Endothelial cell of umbilical vein (primary cell): Measurements from ENCODE around the gene METTL5. TPM values are rescaled to one million over a fixed set of nuclear protein-coding genes. Genes with fewer than 3 reads are reported as not detected.

ENCODE experiments used
- BruUV-seq: library from RNA; stranded (reverse); fragments of 400-500 nt; replicated peaks from 2 replicates; lab custom pipeline; 2021; lab: Mats Ljungman, UMichigan
- CTCF ChIA-PET: fragments of 300-600, 350-600 bp; sonication (Branson Sonifier 250); formaldehyde crosslinking; loops from one replicate; lab custom pipeline; 2021; ENCODE audit warnings: antibody characterized with exemption, inconsistent platforms; lab: Charles Lee
- POLR2A ChIA-PET: fragments of 300-600, 350-600 bp; sonication (Branson Sonifier 250); formaldehyde crosslinking; loops from one replicate; lab custom pipeline; 2021; ENCODE audit warnings: antibody characterized with exemption, inconsistent platforms; lab: Charles Lee
- DNase-seq: peaks from one replicate; pipeline ENCODE4 v3.0.0-alpha.2; 2011; ENCODE audit warnings: low read depth, low spot score
- FAIRE-seq: peaks from 2 replicates; lab custom pipeline; 2011; peaks lifted over from hg19 to GRCh38; lab: Jason Lieb, UNC
- H2AFZ ChIP-seq: 2 replicates; pipeline ENCODE4 v1.6.0; 2012; ENCODE audit warnings: low read depth, low read length, control low read depth, inconsistent platforms
- H3K27ac ChIP-seq: 2 replicates; pipeline ENCODE4 v1.5.1; 2011; ENCODE audit warnings: low read depth, mild to moderate bottlenecking, control low read depth, low read length, moderate library complexity; ENCODE audit not compliant: insufficient read depth
- H3K27me3 ChIP-seq, 2 experiments: 2 replicates each; pipeline versions ENCODE4 v1.6.0 to v1.6.1; 2011; ENCODE audit warnings: low read length in 2 of 2, mixed read lengths in 1 of 2; ENCODE audit not compliant: control insufficient read depth in 2 of 2, insufficient read depth in 2 of 2
- H3K36me3 ChIP-seq, 2 experiments: 2 replicates in 1 of 2; 3 replicates in 1 of 2; pipeline ENCODE4 v1.5.1; 2011; ENCODE audit warnings: low read length in 2 of 2, mild to moderate bottlenecking in 1 of 2, moderate library complexity in 1 of 2; ENCODE audit not compliant: control insufficient read depth in 2 of 2, insufficient read depth in 2 of 2; ENCODE audit errors: extremely low read depth in 1 of 2
- H3K4me1 ChIP-seq: 3 replicates; pipeline ENCODE4 v1.5.1; 2011; ENCODE audit warnings: mild to moderate bottlenecking, low read length; ENCODE audit not compliant: control insufficient read depth, insufficient read depth; ENCODE audit errors: extremely low read depth
- H3K4me2 ChIP-seq: 2 replicates; pipeline ENCODE4 v1.6.1; 2011; ENCODE audit warnings: low read length, control low read depth, mixed read lengths; ENCODE audit not compliant: insufficient read depth
- H3K4me3 ChIP-seq, 3 experiments: fragments of 200-600 bp in 1 of 3; sonication (generic), shearing (Covaris generic) in 1 of 3; replicated peaks in 1 of 3; 2 replicates each; pipeline ENCODE4 v1.5.1; 2011 to 2016; ENCODE audit warnings: control low read depth in 3 of 3, low read length in 3 of 3, mild to moderate bottlenecking in 2 of 3, inconsistent platforms in 1 of 3, low read depth in 1 of 3, moderate library complexity in 1 of 3; ENCODE audit not compliant: insufficient read depth in 1 of 3
- H3K79me2 ChIP-seq: 2 replicates; pipeline ENCODE4 v1.6.0; 2012; ENCODE audit warnings: low read length, inconsistent platforms; ENCODE audit not compliant: control insufficient read depth, insufficient read depth
- H3K9ac ChIP-seq: replicated peaks from 2 replicates; pipeline ENCODE3; 2011; ENCODE audit warnings: low read length, control low read depth; ENCODE audit not compliant: insufficient read depth; ENCODE audit errors: extremely low read depth
- H3K9me1 ChIP-seq: replicated peaks from 3 replicates; pipeline ENCODE4 v1.6.0; 2011; ENCODE audit warnings: mild to moderate bottlenecking, low read length; ENCODE audit not compliant: control insufficient read depth, insufficient read depth; ENCODE audit errors: extremely low read depth
- H3K9me3 ChIP-seq: replicated peaks from 2 replicates; pipeline ENCODE4 v1.5.1; 2012; ENCODE audit warnings: low read length, inconsistent platforms; ENCODE audit not compliant: control insufficient read depth, insufficient read depth
- H4K20me1 ChIP-seq: replicated peaks from 2 replicates; pipeline ENCODE3; 2011; ENCODE audit warnings: mild to moderate bottlenecking, low read length; ENCODE audit not compliant: control insufficient read depth, insufficient read depth; ENCODE audit errors: extremely low read depth
- CTCF ChIP-seq, 2 donors: IDR thresholded peaks; 1 replicate in 1 of 2; 2 replicates in 1 of 2; pipeline ENCODE4 v1.5.1; 2011; ENCODE audit warnings: low read length in 2 of 2, mild to moderate bottlenecking in 2 of 2, moderate library complexity in 2 of 2, control low read depth in 1 of 2, inconsistent platforms in 1 of 2, low read depth in 1 of 2; ENCODE audit not compliant: insufficient read depth in 1 of 2; ENCODE audit errors: extremely low read depth in 1 of 2
- EZH2 ChIP-seq: IDR thresholded peaks from 2 replicates; pipeline ENCODE4 v1.6.1; 2012; ENCODE audit warnings: borderline replicate concordance, low read depth, mild to moderate bottlenecking, moderate library complexity, low read length, inconsistent platforms; ENCODE audit not compliant: severe bottlenecking
- FOS ChIP-seq: IDR thresholded peaks from 2 replicates; pipeline ENCODE4 v1.6.1; 2011; ENCODE audit warnings: mild to moderate bottlenecking, low read length, moderate library complexity, borderline replicate concordance; ENCODE audit not compliant: insufficient read depth
- GATA2 ChIP-seq: IDR thresholded peaks from 2 replicates; pipeline ENCODE4 v1.7.0; 2011; ENCODE audit warnings: low read depth, mild to moderate bottlenecking, moderate library complexity, mixed read lengths, low read length; ENCODE audit not compliant: insufficient read length, insufficient read depth
- JUN ChIP-seq: IDR thresholded peaks from 2 replicates; pipeline ENCODE4 v1.6.1; 2011; ENCODE audit warnings: borderline replicate concordance, low read depth; ENCODE audit not compliant: insufficient read length, insufficient read depth
- MYC ChIP-seq: IDR thresholded peaks from one replicate; pipeline ENCODE4 v1.6.1; 2011; ENCODE audit warnings: mild to moderate bottlenecking, low read depth, low read length
- POLR2A ChIP-seq: IDR thresholded peaks from 2 replicates; pipeline ENCODE4 v1.6.1; 2012; ENCODE audit warnings: low read depth, mild to moderate bottlenecking, control low read depth, low read length
- POLR2AphosphoS5 ChIP-seq: IDR thresholded peaks from 2 replicates; pipeline ENCODE4 v1.6.1; 2012; ENCODE audit warnings: low read depth, mild to moderate bottlenecking, control low read depth, low read length, moderate library complexity; ENCODE audit not compliant: insufficient read depth
- dilution Hi-C: fragments of 300-500 bp; cut with MboI; formaldehyde crosslinking; loops from one replicate; pipeline ENCODE4 v1.15.0; 2019; ENCODE audit warnings: low sequenced_read_pairs; ENCODE audit not compliant: extremely low pct_ligation_motif_present
- intact Hi-C: fragments of 100-400 bp; cut with micrococcal nuclease; formaldehyde crosslinking; loops from one replicate; pipeline ENCODE4 v1.10.0; 2022
- polyA plus RNA-seq, 4 experiments: library from polyadenylated mRNA; depleted of rRNA in 3 of 4; stranded (reverse) in 3 of 4; unstranded in 1 of 4; fragments of >200 nt; gene quantifications; 2 replicates each; pipeline versions ENCODE4 v1.2.1 to v1.2.3, GENCODE V29; 2011 to 2012; ENCODE audit warnings: missing spikeins in 1 of 4
- total RNA-seq: library from RNA; stranded (reverse); gene quantifications from 2 replicates; pipeline ENCODE4 v1.2.3, GENCODE V29; 2021
- TF ChIP-seq, protein P1 (sequence below): IDR thresholded peaks from 2 replicates; pipeline ENCODE4 v1.6.1; 2011; ENCODE audit not compliant: insufficient read depth, insufficient read length

Gene METTL5
- total and polyA plus RNA-seq, 2 donors (not counting 3 experiments of a cell fraction or from before 2014, with no cell fraction given): 27.0 to 52.0 TPM

GRCh38 chr2:169808221-169808620, 16.5 kb downstream of the METTL5 start:
- dilution Hi-C loops: no loop called here
- H3K4me2 ChIP-seq: no peak overlapping the region

More at GRCh38 chr2:169808221-169808620, 16.5 kb downstream of the METTL5 start:
- Histone ChIP-seq H3K27ac (no peak overlapping the region), H3K9ac (no peak overlapping the region), H3K4me3 (no peak overlapping the region), H3K9me1 (no peaks in the 10 kb centered on the region), H3K9me3 (no peaks in the 10 kb centered on the region), H3K79me2 (peaks cover 12% of the 10 kb centered on the region), H3K36me3 (peaks cover 10 to 31% of the 10 kb centered on the region in 2 experiments), H3K4me1 (no peaks in the 10 kb centered on the region), H3K27me3 (no peaks in the 10 kb centered on the region), H2AFZ (no peak overlapping the region), H4K20me1 (no peaks in the 10 kb centered on the region)
- BruUV-seq: no TSS peak
- CTCF ChIA-PET: no interaction called here
- FAIRE-seq: no peak
- intact Hi-C loops: no loop called here
- no peak for DNase-seq
- POLR2A ChIA-PET: no interaction called here
- TF ChIP-seq POLR2AphosphoS5 (no peak), JUN (no peak), FOS (no peak), GATA2 (no peak), CTCF (IDR thresholded peaks at IDR 0.05; ENCODE audit: extremely low read depth in 1 of 2, insufficient read depth in 1 of 2, low read depth in 1 of 2, low read length in 2 of 2) (no peak), EZH2 (no peak), POLR2A (no peak), MYC (no peak)
- TF ChIP-seq, protein P1, sequence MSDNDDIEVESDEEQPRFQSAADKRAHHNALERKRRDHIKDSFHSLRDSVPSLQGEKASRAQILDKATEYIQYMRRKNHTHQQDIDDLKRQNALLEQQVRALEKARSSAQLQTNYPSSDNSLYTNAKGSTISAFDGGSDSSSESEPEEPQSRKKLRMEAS: no peak
